ENCODE data around the gene MRPL52.
A peak's percentile ranks its signal among the peaks of the same experiment; 100 is the strongest.
"Not testable (repeated sequence)": the region's sequence is repeated elsewhere in the genome, so short reads cannot be mapped to it uniquely, and the experiment has no call there.

Gene MRPL52

GRCh38 chr14:22854963-22855724 lies 25.5 kb downstream of the MRPL52 start:
- DNase-seq (ENCODE audit: low read depth): no peak

DNA sequence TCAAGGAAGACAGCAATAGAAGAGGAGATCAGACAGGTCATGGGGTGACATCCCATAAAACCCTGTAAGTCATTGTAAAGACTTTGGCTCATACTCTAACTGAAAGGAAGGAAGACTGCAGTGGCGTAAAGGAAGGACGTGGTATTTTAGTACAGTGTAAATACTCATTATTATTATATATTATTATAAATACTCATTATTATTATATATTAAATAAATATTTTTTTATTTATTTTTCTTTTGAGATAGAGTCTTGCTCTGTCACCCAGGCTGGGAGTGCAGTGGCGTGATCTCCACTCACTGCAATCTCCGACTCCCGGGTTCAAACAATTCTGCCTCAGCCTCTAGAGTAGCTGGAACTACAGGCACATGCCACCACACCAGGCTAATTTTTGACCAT lies 26.7 kb downstream of the MRPL52 start:
- no peak for DNase-seq (ENCODE audit: low read depth)

- DNase-seq (ENCODE audit: low read depth): not testable (repeated sequence)
Measured at GRCh38 chr14:22860377-22860776, 30.7 kb downstream of the MRPL52 start.

DNA sequence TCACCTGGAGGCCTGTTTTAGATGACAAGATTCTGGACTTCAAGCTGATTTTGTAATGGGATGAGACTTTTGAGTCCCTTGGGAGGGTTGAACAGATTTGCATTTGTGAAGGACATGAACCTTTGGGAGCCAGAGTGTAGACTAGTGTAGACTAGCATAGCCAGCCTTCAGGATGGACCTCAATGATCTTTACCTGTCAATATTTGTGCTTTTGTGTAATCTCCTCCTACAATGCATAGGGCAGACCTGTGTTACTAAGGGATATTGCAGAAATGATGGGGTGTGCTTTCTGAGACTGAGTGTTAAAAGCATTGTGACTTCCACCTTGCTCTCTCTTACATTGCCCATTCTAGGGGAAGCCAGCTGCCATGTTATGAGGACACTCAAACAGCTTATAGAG lies 32.0 kb downstream of the MRPL52 start:
- DNase-seq (ENCODE audit: low read depth): no peak

- no peak for DNase-seq (ENCODE audit: low read depth)
Measured at GRCh38 chr14:22864979-22865378, 35.3 kb downstream of the MRPL52 start.

- DNase-seq (ENCODE audit: low read depth): no peak
Measured at GRCh38 chr14:22865424-22866405, 36.0 kb downstream of the MRPL52 start.

DNA sequence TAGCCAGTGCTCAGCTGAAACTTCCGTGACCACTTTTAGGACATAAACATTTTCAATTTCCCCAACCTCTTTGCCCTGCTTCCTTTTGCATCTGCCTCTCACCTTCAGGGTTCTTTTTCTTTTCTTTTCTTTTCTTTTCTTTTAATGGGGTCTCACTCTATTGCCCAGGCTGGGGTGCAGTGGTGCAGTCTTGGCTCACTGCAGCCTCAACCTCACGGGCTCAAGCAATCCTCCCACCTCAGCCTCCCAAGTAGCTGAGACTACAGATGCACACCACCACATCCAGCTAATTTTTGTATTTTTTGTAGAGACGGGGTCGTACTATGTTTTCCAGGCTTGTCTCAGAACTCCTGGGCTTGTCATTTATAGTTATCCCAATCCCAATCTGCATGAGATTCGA lies 37.2 kb downstream of the MRPL52 start:
- no peak for DNase-seq (ENCODE audit: low read depth)

DNA sequence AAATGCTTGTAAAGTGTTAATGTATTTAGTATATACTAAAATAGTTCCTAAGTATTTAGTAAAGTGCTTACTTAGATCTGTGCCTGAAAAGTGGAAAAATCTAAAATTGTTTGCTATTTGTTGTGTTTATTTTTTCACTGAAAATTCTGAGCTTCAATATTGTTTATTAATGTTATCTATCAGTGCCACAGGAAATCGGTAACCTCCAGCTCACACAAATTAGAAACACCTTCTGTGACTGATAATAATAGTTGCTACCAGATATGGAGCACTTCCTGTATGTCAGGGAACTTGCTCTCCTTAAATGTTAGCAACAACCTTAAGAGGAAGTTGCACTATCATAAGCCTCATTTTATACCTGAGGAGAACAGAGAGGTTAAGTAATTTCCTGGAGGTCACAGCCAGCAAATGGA lies 41.1 kb downstream of the MRPL52 start:
- DNase-seq (ENCODE audit: low read depth): no peak

GRCh38 chr14:22871224-22872032 lies 41.7 kb downstream of the MRPL52 start, which contains the start of gene LRP10:
LRP10 (plus strand) TSS chr14:22871740; CDS start chr14:22872304, 564 bp downstream.
- peak; percentile 76 for DNase-seq (ENCODE audit: low read depth)

DNA sequence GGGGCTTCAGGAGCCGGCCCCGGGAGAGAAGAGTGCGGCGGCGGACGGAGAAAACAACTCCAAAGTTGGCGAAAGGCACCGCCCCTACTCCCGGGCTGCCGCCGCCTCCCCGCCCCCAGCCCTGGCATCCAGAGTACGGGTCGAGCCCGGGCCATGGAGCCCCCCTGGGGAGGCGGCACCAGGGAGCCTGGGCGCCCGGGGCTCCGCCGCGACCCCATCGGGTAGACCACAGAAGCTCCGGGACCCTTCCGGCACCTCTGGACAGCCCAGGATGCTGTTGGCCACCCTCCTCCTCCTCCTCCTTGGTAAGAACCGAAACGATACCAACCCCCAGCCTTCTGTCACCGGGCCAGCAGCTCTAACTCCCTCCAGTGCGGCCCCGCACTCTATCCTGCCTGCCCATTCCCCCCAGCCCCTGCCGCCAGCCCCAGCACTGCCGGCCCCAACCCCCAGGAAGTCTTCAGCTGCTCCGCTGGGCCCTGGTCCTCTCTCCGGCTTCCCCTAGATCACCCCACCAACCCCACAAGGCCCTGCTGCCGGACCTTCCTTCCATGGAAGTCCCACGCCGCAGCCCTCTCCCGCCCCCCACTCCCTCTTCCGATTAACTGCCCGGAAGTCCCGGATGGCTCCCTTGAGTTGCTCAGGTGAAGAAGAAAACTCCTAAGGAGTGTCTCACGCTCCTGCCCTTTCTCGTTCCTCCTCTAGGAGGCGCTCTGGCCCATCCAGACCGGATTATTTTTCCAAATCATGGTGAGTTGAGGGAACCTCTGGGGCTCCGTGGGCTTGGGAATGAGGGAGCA lies 42.5 kb downstream of the MRPL52 start:
- DNase-seq (ENCODE audit: low read depth): peak; percentile 58

DNA sequence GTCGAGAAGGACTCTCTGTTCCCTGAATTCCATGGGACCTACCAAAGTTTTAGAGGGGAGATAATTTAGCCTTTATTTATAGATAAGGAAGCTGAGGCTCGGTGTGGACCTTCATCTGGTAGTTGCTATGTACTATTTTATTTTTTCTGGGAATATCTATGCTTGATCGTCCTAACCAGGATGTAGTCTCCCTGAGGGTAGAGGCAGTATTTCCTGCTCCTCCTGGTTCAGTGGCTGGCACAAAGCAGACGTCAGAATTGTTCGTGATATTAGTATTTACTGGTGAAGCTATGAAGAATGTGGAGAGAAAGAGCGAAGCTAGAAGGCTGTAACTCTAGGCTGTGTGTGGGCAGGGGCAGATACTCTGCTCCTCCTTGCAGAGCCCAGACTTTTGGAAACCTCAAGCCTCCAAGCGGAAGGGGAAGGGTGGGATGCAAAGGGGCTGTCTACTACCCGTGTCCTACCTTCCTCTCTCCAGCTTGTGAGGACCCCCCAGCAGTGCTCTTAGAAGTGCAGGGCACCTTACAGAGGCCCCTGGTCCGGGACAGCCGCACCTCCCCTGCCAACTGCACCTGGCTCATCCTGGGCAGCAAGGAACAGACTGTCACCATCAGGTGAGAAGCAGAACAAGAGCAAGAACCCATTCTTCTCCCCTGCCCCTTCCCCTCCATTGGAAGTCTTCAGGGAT lies 43.3 kb downstream of the MRPL52 start:
- no peak for DNase-seq (ENCODE audit: low read depth)

- no peak for DNase-seq (ENCODE audit: low read depth)
Measured at GRCh38 chr14:22875003-22875747, 45.5 kb downstream of the MRPL52 start.

DNA sequence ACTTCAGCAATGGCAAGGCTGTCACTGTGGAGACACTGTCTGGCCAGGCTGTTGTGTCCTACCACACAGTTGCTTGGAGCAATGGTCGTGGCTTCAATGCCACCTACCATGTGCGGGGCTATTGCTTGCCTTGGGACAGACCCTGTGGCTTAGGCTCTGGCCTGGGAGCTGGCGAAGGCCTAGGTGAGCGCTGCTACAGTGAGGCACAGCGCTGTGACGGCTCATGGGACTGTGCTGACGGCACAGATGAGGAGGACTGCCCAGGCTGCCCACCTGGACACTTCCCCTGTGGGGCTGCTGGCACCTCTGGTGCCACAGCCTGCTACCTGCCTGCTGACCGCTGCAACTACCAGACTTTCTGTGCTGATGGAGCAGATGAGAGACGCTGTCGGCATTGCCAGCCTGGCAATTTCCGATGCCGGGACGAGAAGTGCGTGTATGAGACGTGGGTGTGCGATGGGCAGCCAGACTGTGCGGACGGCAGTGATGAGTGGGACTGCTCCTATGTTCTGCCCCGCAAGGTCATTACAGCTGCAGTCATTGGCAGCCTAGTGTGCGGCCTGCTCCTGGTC lies 46.1 kb downstream of the MRPL52 start:
- DNase-seq (ENCODE audit: low read depth): no peak

DNA sequence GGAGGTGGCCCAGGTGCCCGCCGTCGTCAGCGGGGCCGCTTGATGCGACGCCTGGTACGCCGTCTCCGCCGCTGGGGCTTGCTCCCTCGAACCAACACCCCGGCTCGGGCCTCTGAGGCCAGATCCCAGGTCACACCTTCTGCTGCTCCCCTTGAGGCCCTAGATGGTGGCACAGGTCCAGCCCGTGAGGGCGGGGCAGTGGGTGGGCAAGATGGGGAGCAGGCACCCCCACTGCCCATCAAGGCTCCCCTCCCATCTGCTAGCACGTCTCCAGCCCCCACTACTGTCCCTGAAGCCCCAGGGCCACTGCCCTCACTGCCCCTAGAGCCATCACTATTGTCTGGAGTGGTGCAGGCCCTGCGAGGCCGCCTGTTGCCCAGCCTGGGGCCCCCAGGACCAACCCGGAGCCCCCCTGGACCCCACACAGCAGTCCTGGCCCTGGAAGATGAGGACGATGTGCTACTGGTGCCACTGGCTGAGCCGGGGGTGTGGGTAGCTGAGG lies 47.4 kb downstream of the MRPL52 start:
- DNase-seq (ENCODE audit: low read depth): no peak

DNA sequence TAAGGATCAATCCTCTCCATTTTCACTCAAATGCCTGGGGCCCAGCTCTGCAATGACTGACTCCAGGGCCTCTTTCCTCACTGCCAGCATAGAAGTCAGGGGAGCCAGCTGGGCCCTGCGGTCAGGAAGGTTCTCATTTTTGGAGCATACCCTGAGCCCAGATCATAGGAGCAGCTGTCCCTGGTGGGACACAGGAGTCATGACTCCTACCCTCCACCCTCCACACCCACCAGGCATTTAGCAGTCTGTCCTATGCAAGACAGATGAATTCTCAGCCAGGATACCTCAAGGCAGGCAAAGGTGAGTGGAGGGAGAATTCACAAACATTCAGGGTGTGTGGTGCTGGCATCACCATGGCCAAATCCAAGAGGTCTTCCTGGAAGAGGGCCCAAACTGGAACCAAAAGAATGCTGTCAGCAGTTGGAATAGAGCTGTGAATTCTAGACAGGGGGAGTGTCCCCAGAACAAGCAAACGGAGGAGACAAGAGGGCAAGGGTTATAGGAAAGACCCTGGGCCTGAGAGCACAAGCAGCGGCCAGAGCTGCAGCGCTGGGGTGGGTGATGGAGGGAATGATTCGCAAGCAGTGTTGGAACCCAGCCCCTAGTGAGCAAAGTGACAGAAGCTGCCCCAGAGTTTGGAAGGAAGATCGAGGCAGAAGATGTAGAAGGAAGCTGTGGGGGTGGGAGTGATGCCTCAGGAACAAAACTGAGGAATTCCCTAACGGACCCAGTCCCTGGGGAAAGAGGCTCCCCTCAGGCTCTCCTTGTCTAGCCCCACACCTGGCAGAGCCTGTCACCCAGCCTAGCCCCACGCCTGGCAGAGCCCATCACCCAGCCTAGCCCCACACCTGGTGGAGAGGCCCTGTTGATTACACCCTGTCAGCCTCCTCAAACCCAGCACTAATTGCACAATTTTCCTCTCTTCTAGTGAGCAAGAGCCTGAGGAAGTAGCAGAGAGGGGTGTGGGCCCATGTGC lies 48.9 kb downstream of the MRPL52 start:
- no peak for DNase-seq (ENCODE audit: low read depth)

DNA sequence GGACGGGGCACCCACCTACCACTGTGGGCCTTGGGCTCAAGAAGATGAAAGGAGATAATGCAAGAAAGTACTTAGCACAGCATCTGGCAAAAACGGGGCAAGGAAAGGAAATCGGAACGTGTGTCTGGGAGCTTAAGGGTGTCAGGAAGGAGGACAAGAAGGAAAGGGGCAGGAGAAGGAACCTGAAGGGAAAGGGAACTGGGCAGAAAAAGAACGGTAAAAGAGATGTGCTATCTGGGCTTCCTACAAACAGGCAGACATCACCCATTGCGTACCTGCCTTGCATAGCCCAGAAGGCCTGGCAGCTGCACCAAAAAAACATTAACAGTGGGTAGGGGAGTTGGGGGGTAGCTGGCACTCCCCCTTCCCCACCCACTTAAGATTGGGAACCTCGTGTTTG lies 52.4 kb downstream of the MRPL52 start:
- DNase-seq (ENCODE audit: low read depth): no peak

DNA sequence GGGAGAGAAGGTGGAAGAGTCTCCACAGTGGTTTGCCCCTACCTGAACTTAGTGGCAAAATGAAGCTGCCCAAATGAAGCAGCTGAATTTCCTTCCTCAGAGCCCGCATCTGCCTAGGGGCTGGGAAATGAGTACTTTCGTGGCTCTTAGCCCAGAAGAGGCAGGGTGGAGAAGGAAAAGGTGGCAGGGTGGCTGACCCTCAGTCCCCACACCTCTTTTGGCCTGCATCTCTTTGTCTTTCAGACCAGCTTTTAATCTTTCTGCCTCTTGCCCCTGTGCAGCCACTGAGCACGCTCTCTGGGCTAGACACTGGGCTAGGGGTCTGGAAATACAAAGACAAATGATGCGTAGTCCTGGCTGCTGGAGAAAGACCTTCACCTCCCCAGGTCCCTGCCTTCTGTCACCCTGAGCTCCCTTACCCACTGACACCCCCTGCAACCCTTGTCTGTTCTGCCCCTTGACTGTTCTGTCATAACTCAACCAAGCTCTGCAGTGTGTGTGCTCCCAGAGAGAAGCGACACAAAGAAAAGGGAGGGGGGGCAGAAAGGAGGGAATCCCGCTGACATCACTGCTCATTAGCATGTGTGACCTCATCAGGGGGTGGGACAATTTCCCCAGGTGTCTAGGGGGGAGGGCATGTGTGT lies 53.0 kb downstream of the MRPL52 start:
- no peak for DNase-seq (ENCODE audit: low read depth)
